Measurements from ENCODE around the gene MYO1D.

DNA sequence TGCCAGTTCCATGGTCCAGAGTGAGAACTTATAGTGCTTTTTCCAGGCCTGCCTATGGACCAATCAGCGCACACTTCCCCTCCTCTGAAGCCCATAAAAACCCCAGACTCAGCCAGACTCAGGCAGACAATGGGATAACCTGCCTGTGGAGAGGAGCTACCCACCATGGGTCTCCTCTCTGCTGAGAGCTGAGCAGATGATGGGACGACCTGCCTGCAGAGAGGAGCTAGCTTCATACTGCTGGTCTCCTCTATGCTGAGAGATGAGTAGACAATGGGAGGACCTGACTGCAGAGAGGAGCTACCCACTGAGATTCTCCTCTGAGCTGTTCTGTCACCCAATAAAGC, 144.7 kb downstream of the MYO1D start:
- TF ChIP-seq, protein P1, sequence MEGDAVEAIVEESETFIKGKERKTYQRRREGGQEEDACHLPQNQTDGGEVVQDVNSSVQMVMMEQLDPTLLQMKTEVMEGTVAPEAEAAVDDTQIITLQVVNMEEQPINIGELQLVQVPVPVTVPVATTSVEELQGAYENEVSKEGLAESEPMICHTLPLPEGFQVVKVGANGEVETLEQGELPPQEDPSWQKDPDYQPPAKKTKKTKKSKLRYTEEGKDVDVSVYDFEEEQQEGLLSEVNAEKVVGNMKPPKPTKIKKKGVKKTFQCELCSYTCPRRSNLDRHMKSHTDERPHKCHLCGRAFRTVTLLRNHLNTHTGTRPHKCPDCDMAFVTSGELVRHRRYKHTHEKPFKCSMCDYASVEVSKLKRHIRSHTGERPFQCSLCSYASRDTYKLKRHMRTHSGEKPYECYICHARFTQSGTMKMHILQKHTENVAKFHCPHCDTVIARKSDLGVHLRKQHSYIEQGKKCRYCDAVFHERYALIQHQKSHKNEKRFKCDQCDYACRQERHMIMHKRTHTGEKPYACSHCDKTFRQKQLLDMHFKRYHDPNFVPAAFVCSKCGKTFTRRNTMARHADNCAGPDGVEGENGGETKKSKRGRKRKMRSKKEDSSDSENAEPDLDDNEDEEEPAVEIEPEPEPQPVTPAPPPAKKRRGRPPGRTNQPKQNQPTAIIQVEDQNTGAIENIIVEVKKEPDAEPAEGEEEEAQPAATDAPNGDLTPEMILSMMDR (IDR thresholded peaks at IDR 0.05), result no peak
- no peak for TF ChIP-seq POLR2AphosphoS5 (IDR thresholded peaks at IDR 0.05)
- TF ChIP-seq POLR2A (IDR thresholded peaks at IDR 0.05), result no peak
